Liver (tissue), 9 donors: ENCODE measurements around the gene ECM2. TPM values are rescaled to one million over a fixed set of nuclear protein-coding genes. Genes with fewer than 3 reads are reported as not detected.

ENCODE experiments used
- DNase-seq: peaks from one replicate; pipeline ENCODE4 v3.0.0-alpha.2; 2017; ENCODE audit warnings: low spot score
- H3K27ac ChIP-seq, 2 donors: one replicate each; pipeline ENCODE4 v1.7.0; 2013; ENCODE audit warnings: inconsistent platforms in 2 of 2, low read length in 2 of 2, control low read depth in 1 of 2, low read depth in 1 of 2, mild to moderate bottlenecking in 1 of 2
- H3K27me3 ChIP-seq, 4 donors: one replicate each; pipeline versions ENCODE4 v1.6.1 to v1.7.0; 2013; ENCODE audit warnings: low read length in 3 of 4, inconsistent platforms in 1 of 4, mild to moderate bottlenecking in 1 of 4, moderate library complexity in 1 of 4; ENCODE audit not compliant: control insufficient read depth in 4 of 4, insufficient read depth in 4 of 4
- H3K36me3 ChIP-seq, 4 donors: one replicate each; pipeline versions ENCODE4 v1.6.1 to v1.7.0; 2013; ENCODE audit warnings: low read length in 3 of 4, mild to moderate bottlenecking in 3 of 4, low read depth in 1 of 4, moderate library complexity in 1 of 4; ENCODE audit not compliant: control insufficient read depth in 4 of 4, insufficient read depth in 3 of 4
- H3K4me1 ChIP-seq, 4 donors: one replicate each; pipeline versions ENCODE4 v1.6.1 to v1.7.0; 2013; ENCODE audit warnings: low read length in 3 of 4, mild to moderate bottlenecking in 3 of 4, moderate library complexity in 1 of 4; ENCODE audit not compliant: control insufficient read depth in 4 of 4, insufficient read depth in 4 of 4
- H3K4me3 ChIP-seq, 3 donors: one replicate each; pipeline versions ENCODE4 v1.6.1 to v1.7.0; 2013; ENCODE audit warnings: low read length in 3 of 3, control low read depth in 1 of 3, low read depth in 1 of 3, mild to moderate bottlenecking in 1 of 3
- H3K9ac ChIP-seq, 2 donors: one replicate each; pipeline ENCODE4 v1.7.0; 2013; ENCODE audit warnings: low read length in 2 of 2, mild to moderate bottlenecking in 2 of 2, moderate library complexity in 2 of 2, control low read depth in 1 of 2, low read depth in 1 of 2
- H3K9me3 ChIP-seq, 4 donors: one replicate each; pipeline versions ENCODE4 v1.6.1 to v1.7.0; 2013; ENCODE audit warnings: low read length in 3 of 4; ENCODE audit not compliant: control insufficient read depth in 4 of 4
- ATF3 ChIP-seq: IDR thresholded peaks from 2 replicates; pipeline ENCODE4 v1.6.1; 2016; ENCODE audit warnings: antibody characterized with exemption
- EGR1 ChIP-seq, 2 donors: IDR thresholded peaks; 2 replicates each; pipeline ENCODE4 v1.6.1; 2016 to 2018; ENCODE audit warnings: antibody characterized with exemption in 2 of 2, low read depth in 2 of 2
- FOXA1 ChIP-seq: IDR thresholded peaks from 2 replicates; pipeline ENCODE4 v1.6.1; 2016; ENCODE audit warnings: antibody characterized with exemption
- FOXA2 ChIP-seq: IDR thresholded peaks from 2 replicates; pipeline ENCODE4 v1.6.1; 2016; ENCODE audit warnings: antibody characterized with exemption
- HNF4G ChIP-seq: IDR thresholded peaks from 2 replicates; pipeline ENCODE4 v1.6.1; 2016; ENCODE audit warnings: antibody characterized with exemption
- JUND ChIP-seq, 2 donors: IDR thresholded peaks; 2 replicates each; pipeline ENCODE4 v1.6.1; 2016; ENCODE audit warnings: antibody characterized with exemption in 2 of 2
- NR2F2 ChIP-seq: IDR thresholded peaks from 2 replicates; pipeline ENCODE4 v1.6.1; 2016; ENCODE audit warnings: antibody characterized with exemption
- RAD21 ChIP-seq, 2 donors: IDR thresholded peaks; 2 replicates each; pipeline ENCODE4 v1.6.1; 2016; ENCODE audit warnings: antibody characterized with exemption in 2 of 2, mild to moderate bottlenecking in 2 of 2
- SP1 ChIP-seq: IDR thresholded peaks from 2 replicates; pipeline ENCODE4 v1.6.1; 2018; ENCODE audit warnings: antibody characterized with exemption, mild to moderate bottlenecking
- YY1 ChIP-seq: IDR thresholded peaks from 2 replicates; pipeline ENCODE4 v1.6.1; 2016; ENCODE audit warnings: antibody characterized with exemption, mild to moderate bottlenecking
- WGBS: extraction: QIAGEN DNeasy Blood & Tissue Kit; methylation state at CpG from one replicate; pipeline ENCODE4 v1.1.7; 2013; 5-methylcytosine and 5-hydroxymethylcytosine counted together
- polyA plus RNA-seq, 2 donors: library from polyadenylated mRNA; stranded (reverse) in 1 of 2; unstranded in 1 of 2; fragments of 200-250 nt in 1 of 2; fragments of >200 nt in 1 of 2; fragmentation: Nextera tagmentation in 1 of 2; extraction: Ambion mirVana in 1 of 2; gene quantifications; one replicate each; pipeline versions ENCODE4 v1.2.1 to v1.2.3, GENCODE V29; 2013 to 2015
- total RNA-seq, 2 donors: library from RNA; depleted of rRNA; stranded (reverse); fragments of >200 nt; gene quantifications; one replicate each; pipeline ENCODE4 v1.2.3, GENCODE V29; 2014
- TF ChIP-seq, protein P1 (sequence below): IDR thresholded peaks from 2 replicates; pipeline ENCODE4 v1.6.1; 2016; ENCODE audit warnings: antibody characterized with exemption
- TF ChIP-seq, protein P2 (sequence below): fragments of 150-350 bp; IDR thresholded peaks from 2 replicates; pipeline ENCODE4 v1.5.1; 2017; ENCODE audit warnings: improper control_type of control experiment, low read depth, low read length; ENCODE audit not compliant: missing input control
- TF ChIP-seq, protein P3 (sequence below): IDR thresholded peaks from 2 replicates; pipeline ENCODE4 v1.6.1; 2016; ENCODE audit warnings: antibody characterized with exemption
- donor health status: healthy.
- donor health status: healthy.
- donor health status: healthy.
- donor health status: healthy.
- donor health status: healthy.

The ECM2 gene
- total and polyA plus RNA-seq, 4 donors, result 11.6 to 42.0 (median 15.3) TPM

GRCh38 chr9:92493749-92494387 is 41.9 kb downstream of the ECM2 start:
- no peak for TF ChIP-seq NR2F2
- no peak for DNase-seq
- Histone ChIP-seq H3K9me3 (no peaks in the 10 kb centered on the region), H3K27me3 (no peaks in the 10 kb centered on the region), H3K27ac (no peak overlapping the region), H3K4me1 (no peaks in the 10 kb centered on the region), H3K36me3 (no peaks in the 10 kb centered on the region), H3K9ac (no peak overlapping the region), H3K4me3 (no peak overlapping the region)
- WGBS, result 89% methylated on average over 9 of the region's 9 CpGs

DNA sequence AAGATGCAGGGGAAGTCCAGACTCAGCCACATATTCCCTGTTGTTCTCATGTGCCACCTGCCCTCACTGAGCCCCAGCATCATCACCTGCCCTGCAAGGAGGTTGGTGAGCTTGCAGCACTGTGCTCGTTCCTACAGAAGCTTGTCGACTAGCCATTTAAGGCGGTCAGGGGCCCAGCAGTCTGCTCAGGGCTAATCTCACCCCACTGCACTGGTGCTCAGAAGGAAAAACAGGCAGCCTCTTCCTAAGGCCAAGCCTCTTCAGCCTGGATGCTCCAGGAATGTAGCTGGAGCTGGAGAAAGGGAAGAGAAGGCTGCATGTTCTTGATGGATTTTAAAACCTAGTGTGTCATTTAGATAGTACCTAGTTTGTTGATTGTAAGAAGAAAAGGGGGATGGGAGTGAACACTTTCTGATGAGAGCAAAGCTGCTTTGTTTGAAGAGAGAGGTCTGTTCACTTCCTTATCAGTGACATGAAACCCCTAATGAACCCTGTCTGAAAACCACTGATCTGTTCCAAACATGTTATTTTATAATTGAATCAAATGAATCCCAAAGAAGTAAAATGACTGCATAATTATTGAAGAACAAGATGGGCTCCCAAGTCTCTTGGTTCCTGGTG is 42.9 kb downstream of the ECM2 start:
- DNase-seq, result no peak
- H3K36me3 ChIP-seq, result no peaks in the 10 kb centered on the region
- no peak overlapping the region for H3K4me3 ChIP-seq
- no peak for TF ChIP-seq ATF3
- TF ChIP-seq, protein P1, sequence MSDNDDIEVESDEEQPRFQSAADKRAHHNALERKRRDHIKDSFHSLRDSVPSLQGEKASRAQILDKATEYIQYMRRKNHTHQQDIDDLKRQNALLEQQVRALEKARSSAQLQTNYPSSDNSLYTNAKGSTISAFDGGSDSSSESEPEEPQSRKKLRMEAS, result no peak
- TF ChIP-seq, protein P2, sequence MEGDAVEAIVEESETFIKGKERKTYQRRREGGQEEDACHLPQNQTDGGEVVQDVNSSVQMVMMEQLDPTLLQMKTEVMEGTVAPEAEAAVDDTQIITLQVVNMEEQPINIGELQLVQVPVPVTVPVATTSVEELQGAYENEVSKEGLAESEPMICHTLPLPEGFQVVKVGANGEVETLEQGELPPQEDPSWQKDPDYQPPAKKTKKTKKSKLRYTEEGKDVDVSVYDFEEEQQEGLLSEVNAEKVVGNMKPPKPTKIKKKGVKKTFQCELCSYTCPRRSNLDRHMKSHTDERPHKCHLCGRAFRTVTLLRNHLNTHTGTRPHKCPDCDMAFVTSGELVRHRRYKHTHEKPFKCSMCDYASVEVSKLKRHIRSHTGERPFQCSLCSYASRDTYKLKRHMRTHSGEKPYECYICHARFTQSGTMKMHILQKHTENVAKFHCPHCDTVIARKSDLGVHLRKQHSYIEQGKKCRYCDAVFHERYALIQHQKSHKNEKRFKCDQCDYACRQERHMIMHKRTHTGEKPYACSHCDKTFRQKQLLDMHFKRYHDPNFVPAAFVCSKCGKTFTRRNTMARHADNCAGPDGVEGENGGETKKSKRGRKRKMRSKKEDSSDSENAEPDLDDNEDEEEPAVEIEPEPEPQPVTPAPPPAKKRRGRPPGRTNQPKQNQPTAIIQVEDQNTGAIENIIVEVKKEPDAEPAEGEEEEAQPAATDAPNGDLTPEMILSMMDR, result no peak
- TF ChIP-seq, protein P3, sequence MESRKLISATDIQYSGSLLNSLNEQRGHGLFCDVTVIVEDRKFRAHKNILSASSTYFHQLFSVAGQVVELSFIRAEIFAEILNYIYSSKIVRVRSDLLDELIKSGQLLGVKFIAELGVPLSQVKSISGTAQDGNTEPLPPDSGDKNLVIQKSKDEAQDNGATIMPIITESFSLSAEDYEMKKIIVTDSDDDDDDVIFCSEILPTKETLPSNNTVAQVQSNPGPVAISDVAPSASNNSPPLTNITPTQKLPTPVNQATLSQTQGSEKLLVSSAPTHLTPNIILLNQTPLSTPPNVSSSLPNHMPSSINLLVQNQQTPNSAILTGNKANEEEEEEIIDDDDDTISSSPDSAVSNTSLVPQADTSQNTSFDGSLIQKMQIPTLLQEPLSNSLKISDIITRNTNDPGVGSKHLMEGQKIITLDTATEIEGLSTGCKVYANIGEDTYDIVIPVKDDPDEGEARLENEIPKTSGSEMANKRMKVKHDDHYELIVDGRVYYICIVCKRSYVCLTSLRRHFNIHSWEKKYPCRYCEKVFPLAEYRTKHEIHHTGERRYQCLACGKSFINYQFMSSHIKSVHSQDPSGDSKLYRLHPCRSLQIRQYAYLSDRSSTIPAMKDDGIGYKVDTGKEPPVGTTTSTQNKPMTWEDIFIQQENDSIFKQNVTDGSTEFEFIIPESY, result no peak
- no peak for TF ChIP-seq HNF4G
- TF ChIP-seq JUND (IDR thresholded peaks at IDR 0.05), result no peak
- TF ChIP-seq FOXA2, result no peak
- no peak overlapping the region for H3K27ac ChIP-seq
- 80% methylated on average over 3 of the region's 3 CpGs for WGBS
- no peaks in the 10 kb centered on the region for H3K9me3 ChIP-seq
- H3K4me1 ChIP-seq, result no peaks in the 10 kb centered on the region
- no peak overlapping the region for H3K9ac ChIP-seq
- no peaks in the 10 kb centered on the region for H3K27me3 ChIP-seq

DNA sequence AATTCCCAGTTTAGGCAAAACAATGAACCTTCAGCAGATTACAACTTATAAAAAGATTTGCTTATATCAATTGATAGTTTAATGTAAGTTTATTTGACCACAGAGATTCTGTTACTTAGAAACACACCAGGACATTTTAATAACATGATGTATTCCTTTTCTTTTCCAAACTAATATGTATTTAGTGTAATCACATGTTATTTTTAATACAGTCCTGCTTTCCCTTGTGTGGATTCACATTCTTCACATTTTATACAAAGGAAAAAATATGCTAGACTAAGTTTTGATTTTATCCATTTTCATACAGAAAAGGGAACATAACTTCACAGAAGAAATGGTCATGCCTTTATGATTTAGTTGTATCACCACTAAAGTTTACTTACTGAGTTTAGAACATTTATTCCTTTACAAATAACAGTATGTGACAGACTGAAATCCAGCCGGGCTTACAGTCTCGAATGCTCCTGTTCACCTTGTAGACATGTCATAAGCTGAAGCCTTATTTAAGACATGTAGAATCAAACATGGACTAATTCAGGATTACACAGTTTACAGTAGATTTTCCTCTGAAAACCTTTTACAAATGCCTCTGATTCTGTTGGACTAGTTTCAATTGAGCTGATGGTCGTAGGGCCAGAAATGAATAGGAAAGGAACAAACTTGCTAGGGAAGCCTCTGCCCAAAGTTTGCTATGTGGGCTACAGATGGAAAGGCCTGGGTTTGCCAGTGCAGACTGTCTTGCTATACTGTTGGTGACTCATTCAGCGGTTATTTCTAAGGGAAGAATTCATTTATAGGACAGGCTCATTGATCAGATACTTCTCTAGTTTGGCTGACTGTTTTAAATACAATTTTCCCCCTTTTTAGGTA is 46.9 kb downstream of the ECM2 start:
- H3K36me3 ChIP-seq, result no peaks in the 10 kb centered on the region
- DNase-seq, result no peak
- no peaks in the 10 kb centered on the region for H3K27me3 ChIP-seq
- no peaks in the 10 kb centered on the region for H3K4me1 ChIP-seq
- WGBS, result 85% methylated on average over 4 of the region's 4 CpGs
- H3K9me3 ChIP-seq, result no peaks in the 10 kb centered on the region
- H3K4me3 ChIP-seq, result no peak overlapping the region
- H3K9ac ChIP-seq, result no peak overlapping the region
- H3K27ac ChIP-seq, result no peak overlapping the region
- no peak for TF ChIP-seq FOXA1
- no peak for TF ChIP-seq SP1
- no peak for TF ChIP-seq FOXA2
- TF ChIP-seq HNF4G, result no peak
- TF ChIP-seq RAD21 (IDR thresholded peaks at IDR 0.05), result no peak
- TF ChIP-seq, protein P2, result no peak
- TF ChIP-seq YY1, result no peak
- TF ChIP-seq EGR1 (IDR thresholded peaks at IDR 0.05; ENCODE audit: low read depth in 2 of 2), result no peak
- TF ChIP-seq, protein P1, result no peak
- no peak for TF ChIP-seq ATF3
- TF ChIP-seq JUND (IDR thresholded peaks at IDR 0.05), result no peak
